Stimulated activated CD8-positive, alpha-beta memory T cell treated with anti-CD3 and anti-CD28 coated beads, Interleukin-7, amount 100 ng/mL, for 48 hours (primary cell): Measurements from ENCODE around the gene RBM3.

ENCODE experiments used
- DNase-seq, 2 donors: peaks; one replicate each; pipeline ENCODE4 v3.0.0-alpha.2; 2020; ENCODE audit warnings: low read depth in 1 of 2; ENCODE audit errors: extremely low read depth in 1 of 2

Gene RBM3

GRCh38 chrX:48617542-48618340, 43.5 kb downstream of the RBM3 start:
- no peak for DNase-seq

DNA sequence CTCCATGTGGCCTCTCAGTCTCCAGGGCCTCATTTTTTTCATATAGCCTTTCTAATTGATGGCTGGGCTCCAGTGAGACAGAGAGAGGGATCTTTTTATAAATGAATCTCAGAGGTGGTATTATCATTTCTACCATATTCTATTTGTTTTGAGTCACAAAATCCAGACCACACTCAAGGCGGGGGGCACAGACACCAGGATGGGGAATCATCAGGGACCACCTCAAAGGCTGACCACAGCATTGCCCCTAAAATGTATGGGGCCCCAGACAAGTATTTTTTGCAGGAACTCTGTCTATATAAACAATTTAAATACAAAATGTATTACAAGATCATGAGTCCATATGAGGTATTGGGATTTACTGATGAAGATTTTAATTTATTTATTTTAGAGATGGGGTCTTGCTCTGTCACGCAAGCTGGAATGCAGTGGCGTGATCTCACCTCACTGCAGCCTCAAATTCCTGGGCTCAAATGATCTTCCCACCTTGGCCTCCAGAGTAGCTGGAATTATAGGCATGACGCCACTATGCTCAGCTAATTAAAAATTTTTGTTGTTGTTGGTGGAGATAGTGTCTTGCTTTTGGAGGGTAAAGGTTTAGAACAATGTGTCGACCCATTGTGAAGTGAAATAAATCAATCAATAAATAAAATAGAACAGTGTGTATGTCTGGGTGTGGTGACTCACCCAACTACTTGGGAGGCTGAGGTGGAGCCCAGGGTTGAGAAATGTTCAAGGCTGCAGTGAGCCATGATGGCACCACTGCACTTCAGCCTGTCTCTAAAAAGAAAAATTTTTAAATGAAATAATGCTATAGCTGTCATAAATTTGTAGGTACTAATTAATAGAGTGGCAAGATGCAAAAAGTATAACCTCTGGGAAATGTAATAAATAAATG, 52.4 kb downstream of the RBM3 start:
- DNase-seq, result no peak
